SK-N-SH (cell line): ENCODE measurements around the gene UBE2D2. TPM values are rescaled to one million over a fixed set of nuclear protein-coding genes. Genes with fewer than 3 reads are reported as not detected.

Experiments used
- CTCF ChIA-PET: fragments of 300-600, 350-600 bp; formaldehyde crosslinking; extraction: SDS; loops from one replicate; lab custom pipeline; 2021; lab: Yijun Ruan, JAX
- POLR2A ChIA-PET: fragments of 350-600 bp; sonication (Branson Sonifier 250); formaldehyde crosslinking; extraction: SDS; loops from one replicate; lab custom pipeline; 2020; ENCODE audit warnings: antibody characterized with exemption, inconsistent platforms; lab: Yijun Ruan, JAX
- DNase-seq: peaks from one replicate; pipeline ENCODE4 v3.0.0; 2012
- H2AFZ ChIP-seq: fragments of 200-600 bp; sonication (generic); 2 replicates; pipeline ENCODE4 v1.8.1; 2016; ENCODE audit warnings: antibody characterized with exemption, mild to moderate bottlenecking, low read depth
- H3F3A ChIP-seq: fragments of 200-600 bp; sonication (generic); replicated peaks from 2 replicates; pipeline ENCODE3; 2016; ENCODE audit warnings: antibody characterized with exemption, mild to moderate bottlenecking; ENCODE audit not compliant: insufficient read depth
- H3K27ac ChIP-seq, 2 experiments: fragments of 200-500 bp in 1 of 2; fragments of 200-600 bp in 1 of 2; sonication (Bioruptor generic) in 1 of 2; sonication (generic), shearing (Covaris generic) in 1 of 2; 2 replicates each; pipeline versions ENCODE4 v1.5.1 to v1.6.1; 2014 to 2016; ENCODE audit warnings: low read depth in 2 of 2, inconsistent platforms in 1 of 2, low read length in 1 of 2, mild to moderate bottlenecking in 1 of 2, mixed read lengths in 1 of 2
- H3K27me3 ChIP-seq: fragments of 200-600 bp; sonication (generic), shearing (Covaris generic); 2 replicates; pipeline ENCODE4 v1.6.1; 2016; ENCODE audit warnings: mixed run types; ENCODE audit not compliant: insufficient read depth
- H3K36me3 ChIP-seq, 2 experiments: fragments of 200-500 bp in 1 of 2; fragments of 200-600 bp in 1 of 2; sonication (Bioruptor generic) in 1 of 2; sonication (generic) in 1 of 2; replicated peaks in 1 of 2; 2 replicates each; pipeline versions ENCODE3 to v1.5.1; 2014 to 2016; ENCODE audit warnings: low read length in 1 of 2, mild to moderate bottlenecking in 1 of 2; ENCODE audit not compliant: insufficient read depth in 2 of 2, control insufficient read depth in 1 of 2
- H3K4me1 ChIP-seq, 2 experiments: fragments of 200-500 bp in 1 of 2; fragments of 200-600 bp in 1 of 2; sonication (Bioruptor generic) in 1 of 2; sonication (generic), shearing (Covaris generic) in 1 of 2; 2 replicates each; pipeline versions ENCODE4 v1.5.1 to v1.6.1; 2014 to 2016; ENCODE audit warnings: low read depth in 1 of 2, low read length in 1 of 2, mixed run types in 1 of 2; ENCODE audit not compliant: insufficient read depth in 2 of 2, control insufficient read depth in 1 of 2
- H3K4me2 ChIP-seq: fragments of 200-600 bp; sonication (generic), shearing (Covaris generic); 2 replicates; pipeline ENCODE4 v1.6.1; 2017; ENCODE audit warnings: mixed run types
- H3K4me3 ChIP-seq, 2 experiments: fragments of 200-500 bp in 1 of 2; fragments of 200-600 bp in 1 of 2; sonication (Bioruptor generic) in 1 of 2; sonication (generic), shearing (Covaris generic) in 1 of 2; 2 replicates each; pipeline versions ENCODE4 v1.5.1 to v1.8.1; 2014 to 2016; ENCODE audit warnings: low read depth in 2 of 2, inconsistent platforms in 1 of 2, low read length in 1 of 2, mild to moderate bottlenecking in 1 of 2, mixed read lengths in 1 of 2, moderate library complexity in 1 of 2
- H3K79me2 ChIP-seq: fragments of 200-600 bp; sonication (generic); 2 replicates; pipeline ENCODE4 v1.8.1; 2017; ENCODE audit warnings: mild to moderate bottlenecking; ENCODE audit not compliant: insufficient read depth
- H3K9ac ChIP-seq: fragments of 200-600 bp; sonication (generic); 2 replicates; pipeline ENCODE4 v1.6.1; 2017; ENCODE audit warnings: mixed run types
- H3K9me2 ChIP-seq: fragments of 200-600 bp; sonication (generic); 2 replicates; pipeline ENCODE4 v1.6.1; 2017; ENCODE audit warnings: mixed run types
- H3K9me3 ChIP-seq: fragments of 200-600 bp; sonication (generic); 2 replicates; pipeline ENCODE4 v1.6.1; 2017; ENCODE audit warnings: mixed run types, mild to moderate bottlenecking, moderate library complexity
- H4K20me1 ChIP-seq: fragments of 200-600 bp; sonication (generic); 2 replicates; pipeline ENCODE4 v1.6.1; 2017; ENCODE audit warnings: mild to moderate bottlenecking, mixed run types; ENCODE audit not compliant: insufficient read depth
- CHD2 ChIP-seq: fragments of 150-350 bp; IDR thresholded peaks from 2 replicates; pipeline ENCODE4 v1.6.1; 2018; ENCODE audit warnings: low read length; ENCODE audit not compliant: partially characterized antibody
- CTCF ChIP-seq: fragments of 200-600 bp; sonication (generic); IDR thresholded peaks from 2 replicates; pipeline ENCODE4 v1.6.1; 2017; ENCODE audit warnings: antibody characterized with exemption, mild to moderate bottlenecking, moderate library complexity
- EP300 ChIP-seq, 2 experiments: IDR thresholded peaks; 2 replicates each; pipeline versions ENCODE4 v1.4.0 to v1.6.1; 2012; ENCODE audit warnings: borderline replicate concordance in 1 of 2, low read depth in 1 of 2, low read length in 1 of 2
- FOSL2 ChIP-seq: IDR thresholded peaks from 2 replicates; pipeline ENCODE4 v1.4.0; 2012; ENCODE audit warnings: low read depth, mild to moderate bottlenecking, moderate library complexity, borderline replicate concordance
- FOXJ3 ChIP-seq: sonication (generic); formaldehyde crosslinking; IDR thresholded peaks from 2 replicates; pipeline ENCODE4 v1.5.1; 2020; ENCODE audit warnings: mild to moderate bottlenecking, missing genetic modification reagents
- GABPA ChIP-seq: IDR thresholded peaks from 2 replicates; pipeline ENCODE4 v1.4.0; 2012; ENCODE audit warnings: low read depth, mild to moderate bottlenecking
- GATA2 ChIP-seq: sonication (generic); formaldehyde crosslinking; IDR thresholded peaks from 2 replicates; pipeline ENCODE4 v1.5.0; 2020; ENCODE audit warnings: mild to moderate bottlenecking, missing genetic modification reagents
- JUND ChIP-seq: IDR thresholded peaks from 2 replicates; pipeline ENCODE4 v1.4.0; 2012
- MAX ChIP-seq: IDR thresholded peaks from 2 replicates; pipeline ENCODE4 v1.4.0; 2012; ENCODE audit warnings: low read depth
- MEF2A ChIP-seq: IDR thresholded peaks from 2 replicates; pipeline ENCODE4 v1.4.0; 2012; ENCODE audit warnings: low read depth, borderline replicate concordance
- NFIC ChIP-seq: IDR thresholded peaks from 2 replicates; pipeline ENCODE4 v1.4.0; 2012; ENCODE audit warnings: borderline replicate concordance
- PBX3 ChIP-seq: IDR thresholded peaks from 2 replicates; pipeline ENCODE4; 2012
- POLR2AphosphoS5 ChIP-seq: IDR thresholded peaks from 2 replicates; pipeline ENCODE4 v1.6.1; 2012; ENCODE audit warnings: low read depth, low read length
- RAD21 ChIP-seq: IDR thresholded peaks from 2 replicates; pipeline ENCODE4 v1.6.1; 2012; ENCODE audit warnings: mild to moderate bottlenecking, low read length
- RCOR1 ChIP-seq: fragments of 150-350 bp; IDR thresholded peaks from 2 replicates; pipeline ENCODE4 v1.6.1; 2017; ENCODE audit warnings: antibody characterized with exemption, low read length
- REST ChIP-seq: IDR thresholded peaks from 2 replicates; pipeline ENCODE4 v1.6.1; 2012; ENCODE audit warnings: mild to moderate bottlenecking, low read depth, low read length, moderate library complexity
- RFX5 ChIP-seq: IDR thresholded peaks from 2 replicates; pipeline ENCODE4 v1.6.1; 2012; ENCODE audit warnings: mild to moderate bottlenecking, improper control_type of control experiment, low read length
- SMC3 ChIP-seq: IDR thresholded peaks from 2 replicates; pipeline ENCODE4 v1.6.1; 2012; ENCODE audit warnings: low read depth, low read length, improper control_type of control experiment
- TCF12 ChIP-seq: IDR thresholded peaks from 2 replicates; pipeline ENCODE4 v1.4.0; 2012
- TEAD4 ChIP-seq: IDR thresholded peaks from 2 replicates; pipeline ENCODE4 v1.4.0; 2012; ENCODE audit warnings: mild to moderate bottlenecking, borderline replicate concordance; ENCODE audit not compliant: insufficient read depth
- USF2 ChIP-seq: fragments of 150-350 bp; IDR thresholded peaks from 2 replicates; pipeline ENCODE4 v1.6.1; 2017; ENCODE audit warnings: antibody characterized with exemption, low read length, low read depth, borderline replicate concordance
- YY1 ChIP-seq: IDR thresholded peaks from 2 replicates; pipeline ENCODE4 v1.4.0; 2012; ENCODE audit warnings: low read depth, mild to moderate bottlenecking
- ZBTB33 ChIP-seq: IDR thresholded peaks from 2 replicates; pipeline ENCODE4 v1.4.0; 2012; ENCODE audit warnings: low read depth, borderline replicate concordance
- polyA plus RNA-seq, 3 experiments: library from polyadenylated mRNA; depleted of rRNA; stranded (reverse); fragments of >200 nt; gene quantifications; 2 replicates each; pipeline ENCODE4 v1.2.3, GENCODE V29; 2012

UBE2D2 gene
- polyA plus RNA-seq, 1 of the 3 experiments (the other 2 are of a cell fraction) = 24.5 TPM

- POLR2A ChIA-PET = interaction anchor here (0.6 to 5.6 kb wide), 12 partner anchors 14 to 140 kb away, joined by 3 to 130 read pairs (median 4); partner anchors contain the start of genes CXXC5 and UBE2D2
- peak; percentile 24 for TF ChIP-seq CHD2
- no peak for TF ChIP-seq MEF2A
- no peak for TF ChIP-seq YY1
- peak; percentile 77 for TF ChIP-seq SMC3
- no peak for TF ChIP-seq TEAD4
- TF ChIP-seq RAD21 = peak; percentile 89
- no peak for TF ChIP-seq GATA2 (CRISPR knock-in tag)
- TF ChIP-seq EP300 (IDR thresholded peaks at IDR 0.05; ENCODE audit: borderline replicate concordance in 1 of 2, low read depth in 1 of 2, low read length in 1 of 2) = peak in 1 of 2 experiments; percentile 50; a peak in 2 of 4 replicates
- peak; percentile 22 for TF ChIP-seq POLR2AphosphoS5
- TF ChIP-seq JUND = peak; percentile 6; the same call in 1 of the 2 replicates
- TF ChIP-seq REST = peak; percentile 43; the same call in 1 of the 2 replicates
- peak; percentile 79 for TF ChIP-seq NFIC
- TF ChIP-seq ZBTB33 = 0 out of 2 replicates have a peak, but pooled peaks have one; percentile 20
- 0 out of 2 replicates have a peak, but pooled peaks have one; percentile 1 for TF ChIP-seq USF2
- no peak for TF ChIP-seq PBX3
- TF ChIP-seq FOSL2 = no peak
- no peak for TF ChIP-seq FOXJ3 (CRISPR knock-in tag)
- TF ChIP-seq RFX5 = peak; percentile 44; the same call in 1 of the 2 replicates
- no peak for TF ChIP-seq GABPA
- peak; percentile 35; the same call in 1 of the 2 replicates for TF ChIP-seq MAX
- peak; percentile 75 for TF ChIP-seq RCOR1
- peak; percentile 61 for TF ChIP-seq CTCF
- peak; percentile 67 for TF ChIP-seq TCF12
Measured at GRCh38 chr5:139635606-139636206, 74.6 kb downstream of the UBE2D2 start.

More at GRCh38 chr5:139635606-139636206, 74.6 kb downstream of the UBE2D2 start:
- no peaks in the 10 kb centered on the region for H3K9me3 ChIP-seq
- no peak overlapping the region for H3K9ac ChIP-seq
- peaks cover 4% of the 10 kb centered on the region for H4K20me1 ChIP-seq
- no peaks in the 10 kb centered on the region for H3K27me3 ChIP-seq
- peak overlapping the region; percentile 87; the same call in 1 of the 2 replicates for H3K4me2 ChIP-seq
- H3K79me2 ChIP-seq = peaks cover 28% of the 10 kb centered on the region; the same call in 1 of the 2 replicates
- peaks cover 0 to 6% of the 10 kb centered on the region in 2 experiments for H3K36me3 ChIP-seq
- H2AFZ ChIP-seq = no peak overlapping the region
- H3K4me3 ChIP-seq = no peak overlapping the region; a peak in 1 of 4 replicates
- H3K27ac ChIP-seq = peak overlapping the region; percentile 83 to 99
- peak; percentile 75 for DNase-seq
- CTCF ChIA-PET = interaction anchor here (0.6 to 22.4 kb wide), 30 partner anchors 8 to 334 kb away, joined by 3 to 627 read pairs (median 5); partner anchors contain the start of gene CXXC5
- H3K9me2 ChIP-seq = no peaks in the 10 kb centered on the region
- H3F3A ChIP-seq = peaks cover 49% of the 10 kb centered on the region
- peaks cover 45 to 65% of the 10 kb centered on the region in 2 experiments for H3K4me1 ChIP-seq
